ENCODE data around the gene TEKTIP1.
"Not testable (repeated sequence)": the region's sequence is repeated elsewhere in the genome, so short reads cannot be mapped to it uniquely, and the experiment has no call there.

The TEKTIP1 gene

DNA sequence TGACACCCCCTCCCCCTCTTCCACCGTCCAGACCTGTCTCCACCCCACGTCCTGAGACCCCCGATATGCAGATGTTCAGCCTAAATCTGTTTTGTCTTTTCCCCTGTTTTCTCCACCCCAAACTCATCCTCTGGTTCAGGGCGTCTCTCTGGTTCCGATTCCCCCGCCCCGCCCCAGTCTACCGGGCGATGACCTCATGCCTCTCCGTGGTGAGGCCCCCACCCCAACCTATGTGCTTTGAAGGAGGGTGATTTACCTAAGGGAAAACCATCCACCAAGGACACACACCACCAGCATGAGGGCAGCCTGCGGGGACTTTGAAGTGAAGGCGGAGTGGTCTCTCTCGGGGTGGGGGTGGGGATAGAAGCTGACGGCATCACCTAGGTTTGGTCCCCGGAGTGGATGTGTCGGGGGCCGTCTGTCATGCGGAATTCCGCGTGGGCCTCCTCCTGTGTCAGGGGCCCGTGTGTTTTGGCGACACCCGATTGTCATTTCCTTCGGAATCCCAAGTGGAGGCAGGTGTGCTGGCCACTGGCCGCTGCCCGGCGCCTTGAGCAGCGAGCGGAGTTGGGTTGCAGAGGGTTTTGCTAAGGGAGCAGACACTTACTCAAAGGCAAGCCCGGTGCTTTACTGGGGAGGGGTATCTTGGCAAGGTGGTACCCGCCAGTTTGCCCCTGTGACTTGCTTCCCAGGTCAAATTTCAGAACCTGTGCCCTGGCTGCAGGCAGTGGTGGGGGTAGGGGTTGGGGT lies 31.4 kb upstream of the TEKTIP1 start:
- no peak for DNase-seq (ENCODE audit: low read depth, low spot score)

DNA sequence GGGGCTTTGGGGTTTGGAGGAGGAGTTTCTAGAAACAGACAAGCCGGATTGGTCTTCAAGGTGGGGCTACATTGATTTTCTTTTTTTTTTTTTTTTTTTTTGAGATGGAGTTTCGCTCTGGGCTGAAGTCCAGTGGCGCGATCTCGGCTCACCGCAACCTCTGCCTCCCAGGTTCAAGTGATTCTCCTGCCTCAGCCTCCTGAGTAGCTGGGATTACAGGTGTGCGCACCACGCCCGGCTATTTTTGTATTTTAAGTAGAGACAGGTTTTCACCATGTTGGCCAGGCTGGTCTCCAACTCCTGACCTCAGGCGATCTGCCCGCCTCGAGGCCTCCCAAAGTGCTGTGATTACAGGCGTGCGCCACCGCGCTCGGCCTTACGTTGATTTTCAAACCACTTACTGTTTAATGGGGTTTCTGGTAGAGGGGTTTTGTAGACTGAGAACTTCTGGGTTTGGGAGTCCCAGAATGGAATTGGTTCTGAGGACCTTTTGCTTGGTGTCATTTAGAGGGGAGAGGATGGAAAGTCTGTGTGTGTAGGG lies 30.8 kb upstream of the TEKTIP1 start:
- not testable (repeated sequence) for DNase-seq (ENCODE audit: low read depth, low spot score)

DNA sequence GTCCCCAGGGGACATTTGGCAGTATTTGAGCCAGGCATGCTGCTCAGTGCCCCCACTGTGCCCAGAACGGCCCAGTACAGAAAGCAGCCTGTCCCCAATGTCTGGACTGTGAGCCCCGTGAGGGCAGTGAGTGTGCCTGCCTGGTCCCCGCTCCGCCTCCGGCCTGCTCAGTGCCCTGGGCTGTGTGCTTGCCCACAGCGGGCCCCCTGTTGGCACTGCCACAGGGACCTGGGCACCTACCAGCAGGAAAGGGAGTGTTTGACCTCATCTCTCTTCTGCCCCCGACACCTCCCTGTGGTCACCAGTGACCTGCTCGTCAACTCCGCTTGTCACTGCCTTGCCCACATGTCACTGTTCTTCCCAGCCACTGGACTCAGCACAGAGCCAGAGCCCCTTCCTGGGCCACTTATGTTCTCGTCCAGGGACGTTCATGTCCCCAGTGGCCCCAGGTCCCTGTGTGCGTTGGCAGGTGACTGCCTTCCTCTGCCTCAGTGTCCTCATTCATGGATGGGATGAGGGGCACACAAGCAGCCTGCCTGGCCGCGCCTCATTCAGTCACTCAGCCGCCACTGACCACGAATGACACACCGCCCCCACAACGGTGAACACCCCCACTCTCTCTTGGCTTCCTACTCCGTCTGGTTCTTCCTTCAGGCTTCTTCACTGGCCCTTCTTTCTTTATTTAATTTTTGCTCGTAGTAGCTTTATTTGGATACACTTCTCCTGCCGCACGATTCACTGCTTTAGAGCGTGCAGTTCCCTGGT lies 30.0 kb upstream of the TEKTIP1 start:
- no peak for DNase-seq (ENCODE audit: low read depth, low spot score)

DNA sequence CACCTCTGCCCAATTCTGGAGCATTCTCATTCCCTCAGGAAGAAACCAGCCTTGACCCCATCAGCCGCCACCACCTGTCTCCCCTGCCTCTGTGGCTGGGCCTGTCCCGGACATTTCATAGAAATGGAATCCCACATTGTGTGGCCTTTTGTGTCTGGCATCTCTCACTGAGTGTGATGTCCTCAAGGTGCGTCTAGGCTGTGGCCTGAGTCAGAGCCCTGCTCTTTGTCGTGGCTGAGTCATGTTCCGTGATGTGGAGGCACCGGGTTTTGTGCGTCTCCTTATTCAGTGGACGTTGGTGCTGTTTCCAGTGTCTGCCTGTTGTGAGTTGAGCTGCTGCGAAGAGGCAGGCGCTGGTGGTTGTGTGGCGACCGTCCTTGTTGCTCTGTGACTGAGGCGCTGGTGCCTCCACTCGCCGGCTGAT lies 29.4 kb upstream of the TEKTIP1 start:
- no peak for DNase-seq (ENCODE audit: low read depth, low spot score)

DNA sequence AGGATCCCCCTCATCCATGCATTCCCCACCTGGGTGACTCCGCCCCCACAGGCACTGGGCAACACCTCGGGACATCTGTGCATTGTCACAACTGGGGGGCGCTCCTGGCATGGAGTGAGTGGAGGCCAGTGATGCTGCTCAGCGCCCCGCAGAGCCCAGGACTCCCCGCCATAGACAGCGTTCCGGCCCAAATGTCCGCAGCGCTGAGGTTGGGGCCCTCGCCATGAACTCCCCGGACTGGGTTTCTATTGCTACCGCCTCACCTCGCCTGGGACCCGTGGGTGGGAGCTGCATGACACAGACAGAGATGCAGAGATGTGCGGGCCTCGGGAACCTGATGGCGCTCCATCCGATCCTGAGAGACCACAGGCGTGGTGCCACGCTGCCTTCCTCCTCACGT lies 28.2 kb upstream of the TEKTIP1 start:
- DNase-seq (ENCODE audit: low read depth, low spot score), result no peak

DNA sequence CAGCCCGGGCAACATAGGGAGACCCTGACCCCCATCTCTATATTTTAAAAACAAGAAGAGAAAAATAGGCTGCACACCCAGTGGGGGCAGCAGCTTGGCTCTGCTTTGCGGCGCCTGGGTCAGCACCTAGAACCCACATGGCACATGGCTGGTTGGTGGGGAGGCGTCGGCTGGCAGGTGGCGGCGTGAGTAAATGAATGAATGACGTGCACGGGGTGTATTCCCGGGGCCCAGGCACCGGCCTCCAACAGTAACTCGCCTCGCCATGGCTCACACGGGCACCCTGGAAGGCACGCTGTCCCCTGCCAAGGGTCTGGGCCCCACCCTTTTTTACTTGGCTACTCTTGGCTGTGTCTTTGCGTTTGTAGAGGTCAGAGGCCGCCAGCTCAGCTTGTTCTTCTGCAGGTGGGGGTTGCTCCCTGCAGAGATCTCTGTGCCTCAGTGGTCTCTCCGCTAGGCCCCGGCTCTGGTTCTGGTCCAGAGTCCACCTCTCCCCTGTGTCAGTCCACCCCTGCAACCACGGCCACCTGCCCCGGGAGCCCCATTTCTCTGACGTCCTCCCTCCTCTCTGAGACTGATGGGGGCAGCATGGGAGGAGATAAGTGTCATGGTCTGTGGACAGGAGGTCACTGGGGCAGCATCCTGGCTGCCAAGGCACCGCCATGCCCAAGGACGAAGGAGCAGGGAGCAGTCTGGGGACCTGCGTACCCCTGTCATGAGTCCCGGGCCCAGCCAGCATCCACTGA lies 27.3 kb upstream of the TEKTIP1 start:
- no peak for DNase-seq (ENCODE audit: low read depth, low spot score)

DNA sequence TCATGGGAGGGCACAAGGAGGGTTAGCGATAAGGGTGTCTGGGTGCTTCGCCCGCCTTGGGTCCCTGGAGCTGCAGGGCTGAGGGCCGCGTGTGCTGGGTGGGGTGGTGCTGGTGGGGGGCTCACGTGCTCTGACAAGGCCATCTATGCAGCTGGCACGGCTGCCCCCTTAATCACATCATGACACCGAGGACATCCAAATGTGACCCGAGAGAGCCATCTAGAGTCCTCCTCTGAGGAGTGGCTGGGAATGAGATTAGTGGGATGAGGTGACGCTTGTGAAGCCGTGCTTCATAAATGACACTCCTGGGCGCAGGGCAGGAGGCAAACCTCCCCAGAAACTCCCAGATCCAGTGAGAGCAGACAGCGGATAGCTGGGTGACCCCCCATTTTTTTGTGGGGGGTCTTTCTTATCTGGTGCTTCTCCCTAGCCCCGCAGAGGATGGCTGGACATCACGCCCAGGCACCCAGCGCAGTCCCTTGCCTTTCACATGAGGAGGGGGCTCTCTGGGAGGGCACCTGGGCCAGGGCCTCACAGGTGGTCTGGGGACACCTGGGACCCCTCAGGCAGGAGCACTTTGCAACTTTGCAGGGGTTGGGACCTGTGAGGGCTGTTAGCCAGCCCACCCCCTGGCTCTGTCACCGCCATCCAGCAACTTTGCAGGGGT lies 26.3 kb upstream of the TEKTIP1 start:
- DNase-seq (ENCODE audit: low read depth, low spot score), result no peak

DNA sequence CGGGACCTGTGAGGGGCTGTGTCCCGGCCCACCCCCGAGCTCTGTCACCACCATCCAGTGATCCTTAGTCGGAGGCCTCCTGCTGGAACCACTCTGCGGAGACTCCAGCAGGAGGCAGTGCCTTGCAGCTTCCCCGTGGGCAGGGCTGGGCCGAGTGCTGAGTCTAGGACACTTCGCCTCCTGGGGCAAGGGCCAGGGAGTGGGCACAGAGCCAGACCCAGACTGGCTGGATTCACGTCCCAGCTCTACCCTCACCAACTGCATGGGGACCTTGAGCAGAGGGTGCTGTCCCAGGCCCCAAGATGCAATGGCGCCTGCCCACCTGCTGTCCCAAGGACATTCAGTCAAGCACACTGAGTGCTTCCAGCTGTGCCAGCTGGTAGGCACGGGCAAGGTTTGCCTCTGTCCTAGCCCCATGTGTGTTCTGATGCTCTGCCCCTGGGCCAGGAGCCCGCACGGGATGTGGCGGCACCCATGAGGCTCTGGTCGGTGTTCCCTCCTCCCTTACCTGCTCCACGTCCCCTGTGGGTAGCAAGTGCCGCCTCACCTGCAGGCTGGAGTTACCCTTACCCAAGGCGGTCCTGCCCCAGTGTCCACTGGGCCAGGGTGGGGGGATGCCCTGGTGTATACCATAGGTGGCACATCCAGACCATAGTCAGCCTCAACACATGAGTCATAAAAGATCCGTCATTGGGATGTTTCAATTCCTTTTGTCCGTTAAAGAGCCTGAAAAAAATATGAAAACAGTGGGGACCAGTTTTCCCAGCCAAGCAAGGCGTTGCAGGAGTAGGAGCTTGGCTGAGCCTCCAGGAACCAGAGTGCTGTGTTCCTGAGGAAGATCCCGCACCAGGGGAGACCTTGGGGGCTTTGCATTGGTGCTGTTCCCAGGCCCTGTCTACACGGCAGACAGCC lies 25.5 kb upstream of the TEKTIP1 start:
- DNase-seq (ENCODE audit: low read depth, low spot score), result no peak

DNA sequence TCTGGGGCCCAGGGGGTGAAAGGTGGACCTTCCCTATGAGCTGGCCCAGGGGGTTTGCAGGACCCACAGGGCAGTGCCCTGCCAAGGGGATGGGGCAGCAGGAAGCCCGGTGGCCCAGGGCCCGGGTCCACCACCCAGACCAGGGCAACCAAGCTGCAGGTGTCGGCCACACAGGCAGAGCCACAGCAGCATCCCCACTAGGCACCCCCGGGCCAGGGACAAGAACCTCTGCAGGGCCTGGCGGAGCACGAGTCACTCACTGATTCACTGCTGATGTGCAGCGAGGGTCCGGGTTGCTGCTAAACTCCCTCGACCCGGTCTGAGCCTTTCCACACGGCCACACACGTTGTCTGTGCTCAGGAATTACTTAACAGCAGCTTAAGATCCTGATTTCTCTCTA lies 24.0 kb upstream of the TEKTIP1 start:
- no peak for DNase-seq (ENCODE audit: low read depth, low spot score)

DNA sequence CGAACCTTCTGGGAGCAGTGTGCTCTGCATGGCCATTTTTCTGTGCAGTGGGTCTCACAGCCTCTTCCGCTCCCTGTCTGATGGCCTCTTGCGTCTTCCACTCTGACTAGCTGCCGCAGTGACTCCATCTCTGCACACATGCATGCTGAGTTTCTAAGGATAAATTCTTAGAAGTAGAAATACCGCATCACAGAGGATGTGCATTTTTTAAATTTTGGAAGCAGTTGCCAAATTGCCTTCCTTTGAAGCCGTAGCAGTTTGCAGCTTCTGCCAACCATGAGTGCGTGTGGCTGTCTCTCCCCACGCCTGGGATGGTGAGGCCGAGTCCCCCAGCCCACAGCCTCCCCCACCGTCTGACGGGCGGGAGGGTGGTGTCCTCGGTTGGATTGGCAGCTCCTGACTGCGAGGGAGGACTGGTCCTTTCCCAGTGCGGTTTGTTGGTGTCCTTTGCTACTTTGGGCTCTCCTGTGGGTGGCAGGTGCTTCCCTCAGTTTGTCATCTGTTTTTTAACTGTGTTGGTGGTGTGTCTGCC lies 23.0 kb upstream of the TEKTIP1 start:
- no peak for DNase-seq (ENCODE audit: low read depth, low spot score)

DNA sequence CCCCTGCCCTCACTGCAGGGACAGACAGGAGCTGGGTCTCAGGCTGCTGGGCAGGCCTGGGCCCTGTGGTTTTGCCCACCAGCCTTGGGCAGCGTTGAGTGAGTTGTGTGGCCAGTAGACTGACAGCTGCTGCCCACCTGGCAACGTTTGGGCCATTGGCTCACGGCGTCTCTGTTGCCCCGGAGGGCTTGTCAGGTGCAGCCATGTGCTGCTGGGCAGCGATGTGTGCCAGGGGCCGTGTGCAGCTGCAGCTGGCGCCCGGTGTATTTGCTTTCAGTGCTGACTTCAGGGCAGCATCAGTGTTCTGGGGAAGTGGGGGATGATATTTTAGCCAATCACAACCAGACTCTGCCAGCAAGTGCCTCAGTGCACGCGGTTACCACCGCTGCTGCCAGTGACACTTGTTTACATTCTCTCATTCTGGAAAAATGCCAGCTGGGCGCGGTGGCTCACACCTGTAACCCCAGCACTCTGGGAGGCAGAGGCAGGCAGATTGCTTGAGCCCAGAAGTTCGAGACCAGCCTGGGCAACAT lies 22.2 kb upstream of the TEKTIP1 start:
- no peak for DNase-seq (ENCODE audit: low read depth, low spot score)

DNA sequence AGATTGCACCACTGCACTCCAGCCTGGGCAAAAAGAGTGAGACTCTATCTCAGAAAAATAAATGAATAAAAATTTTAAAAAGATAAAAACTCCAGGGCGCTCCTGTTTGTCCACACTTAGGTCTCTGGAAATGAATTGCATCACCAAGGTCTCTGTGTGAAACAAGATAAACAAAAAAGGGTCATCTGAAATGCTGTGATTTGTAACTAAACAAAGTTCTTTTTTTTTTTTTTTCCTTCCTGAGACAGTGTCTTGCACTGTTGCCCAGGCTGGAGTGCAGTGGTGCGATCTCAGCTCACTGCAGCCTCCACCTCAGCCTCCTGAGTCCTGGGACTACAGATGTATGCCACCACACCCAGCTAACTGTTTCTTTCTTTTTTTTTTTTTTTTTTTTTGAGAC lies 21.3 kb upstream of the TEKTIP1 start:
- no peak for DNase-seq (ENCODE audit: low read depth, low spot score)

DNA sequence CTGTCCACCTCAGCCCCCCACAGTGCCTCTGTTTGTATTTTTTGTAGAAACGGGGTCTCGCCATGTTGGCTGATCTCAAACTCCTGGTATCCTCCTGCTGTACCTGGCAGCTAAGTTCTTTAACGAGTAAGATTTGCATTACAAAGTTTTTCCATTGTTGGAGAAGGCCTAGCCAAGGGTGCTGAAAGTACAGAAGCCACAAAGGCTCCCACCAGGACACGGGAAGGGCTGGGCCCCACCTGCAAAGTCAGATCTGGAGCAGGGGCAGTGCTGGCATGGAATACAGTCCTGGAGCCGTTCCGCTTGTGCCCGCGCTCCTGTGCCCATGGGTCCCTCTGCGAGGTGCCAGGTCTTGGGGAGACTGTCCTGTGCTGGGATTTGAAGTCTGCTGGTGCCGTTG lies 20.7 kb upstream of the TEKTIP1 start:
- DNase-seq (ENCODE audit: low read depth, low spot score), result no peak

DNA sequence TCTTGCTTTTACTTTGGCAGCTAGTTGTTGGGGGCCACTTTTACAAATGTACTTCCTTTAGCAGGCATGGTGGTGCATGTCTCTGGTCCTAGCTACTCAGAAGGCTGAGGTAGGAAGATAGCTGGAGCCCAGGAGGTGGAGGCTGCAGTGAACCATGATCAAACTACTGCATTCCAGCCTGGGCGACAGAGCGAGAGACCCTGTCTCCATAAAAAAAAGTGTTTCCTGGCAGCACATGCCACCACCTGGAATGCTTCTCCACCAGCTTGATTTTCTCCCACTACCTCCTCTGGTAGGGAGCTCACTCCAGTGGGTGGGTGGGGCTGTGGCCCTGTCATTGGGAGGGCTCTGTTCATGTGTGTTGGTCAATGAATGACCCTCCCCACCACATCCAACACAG lies 20.3 kb upstream of the TEKTIP1 start:
- no peak for DNase-seq (ENCODE audit: low read depth, low spot score)

DNA sequence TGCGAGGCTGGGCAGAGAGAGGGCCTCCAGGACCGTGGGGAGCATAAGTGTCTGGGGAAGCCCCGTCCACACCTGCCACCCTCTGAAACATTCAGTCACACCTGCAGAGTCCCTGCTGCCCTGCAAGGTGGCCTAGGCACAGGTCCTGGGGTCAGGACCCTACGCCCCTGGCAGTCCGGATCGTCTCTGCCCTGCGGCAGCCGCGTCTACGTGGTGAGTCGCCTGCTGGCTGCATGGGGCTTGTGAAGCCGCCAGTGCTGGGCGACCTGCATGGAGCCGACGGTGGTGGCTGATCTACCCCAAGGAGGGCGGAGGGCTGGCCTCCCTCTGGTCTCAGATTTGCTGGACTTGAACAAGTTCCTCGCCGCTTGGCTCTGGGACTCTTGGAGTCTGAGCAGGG lies 19.8 kb upstream of the TEKTIP1 start:
- no peak for DNase-seq (ENCODE audit: low read depth, low spot score)

DNA sequence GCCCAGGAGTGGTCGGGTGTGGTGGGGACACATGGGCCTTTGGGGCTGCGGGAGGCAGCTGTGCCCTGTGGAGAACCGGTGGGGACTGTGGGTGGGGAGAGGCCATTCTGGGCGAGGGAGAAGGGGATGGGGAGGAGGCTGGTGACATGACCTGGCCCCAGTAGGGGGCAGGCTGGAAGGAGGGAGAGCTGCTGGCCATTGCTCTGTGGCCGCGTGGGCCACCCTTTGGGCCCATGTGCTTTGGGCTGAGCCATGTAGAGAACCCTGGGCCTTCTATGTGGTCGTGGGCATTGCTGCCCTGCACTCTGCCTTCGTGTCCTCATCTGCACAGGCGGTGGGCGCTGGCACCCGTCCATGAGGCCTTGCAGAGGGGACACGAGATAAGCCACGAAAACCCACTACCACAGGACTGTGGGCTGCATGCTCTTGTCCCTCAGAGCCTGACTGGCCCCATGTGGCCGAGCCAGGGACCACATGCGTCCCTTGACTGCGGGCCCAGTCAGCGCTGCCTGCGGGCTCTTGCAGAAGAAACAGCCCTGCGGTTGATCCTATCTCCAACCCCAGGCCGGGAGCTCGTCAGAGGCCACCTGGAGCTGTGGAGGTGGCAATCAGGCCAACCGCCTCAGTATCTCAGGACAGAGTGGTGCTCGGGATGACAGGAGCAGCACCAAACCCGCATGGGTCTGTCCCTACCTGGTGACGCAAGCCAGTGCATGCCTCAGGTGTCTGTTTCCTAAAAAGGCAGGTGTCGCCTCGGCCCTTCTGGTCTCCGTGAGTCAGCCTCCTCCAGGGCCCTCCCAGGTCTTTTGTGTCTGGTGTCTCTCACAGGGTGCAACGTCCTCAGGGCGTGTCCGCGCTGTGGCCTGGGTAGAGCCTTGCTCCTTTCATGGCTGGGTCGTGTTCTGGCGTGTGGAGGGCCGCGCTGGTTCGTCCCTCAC lies 18.5 kb upstream of the TEKTIP1 start:
- no peak for DNase-seq (ENCODE audit: low read depth, low spot score)

DNA sequence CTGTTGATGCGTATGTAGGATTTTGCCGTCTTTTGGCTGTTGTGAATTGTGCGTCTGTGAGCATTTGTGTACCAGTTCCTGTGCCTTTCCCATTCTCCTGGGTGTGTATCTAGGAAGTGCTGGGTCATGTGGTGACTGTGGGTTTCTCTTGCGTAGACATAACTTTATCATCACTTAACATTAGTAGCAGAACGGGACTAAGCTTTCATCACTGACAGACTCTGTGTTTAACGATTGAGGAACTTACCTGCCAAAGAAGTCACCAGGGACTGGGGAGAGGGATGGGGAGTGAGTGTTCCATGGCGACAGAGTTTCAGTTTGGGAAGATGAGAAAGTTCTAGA lies 17.9 kb upstream of the TEKTIP1 start:
- no peak for DNase-seq (ENCODE audit: low read depth, low spot score)

DNA sequence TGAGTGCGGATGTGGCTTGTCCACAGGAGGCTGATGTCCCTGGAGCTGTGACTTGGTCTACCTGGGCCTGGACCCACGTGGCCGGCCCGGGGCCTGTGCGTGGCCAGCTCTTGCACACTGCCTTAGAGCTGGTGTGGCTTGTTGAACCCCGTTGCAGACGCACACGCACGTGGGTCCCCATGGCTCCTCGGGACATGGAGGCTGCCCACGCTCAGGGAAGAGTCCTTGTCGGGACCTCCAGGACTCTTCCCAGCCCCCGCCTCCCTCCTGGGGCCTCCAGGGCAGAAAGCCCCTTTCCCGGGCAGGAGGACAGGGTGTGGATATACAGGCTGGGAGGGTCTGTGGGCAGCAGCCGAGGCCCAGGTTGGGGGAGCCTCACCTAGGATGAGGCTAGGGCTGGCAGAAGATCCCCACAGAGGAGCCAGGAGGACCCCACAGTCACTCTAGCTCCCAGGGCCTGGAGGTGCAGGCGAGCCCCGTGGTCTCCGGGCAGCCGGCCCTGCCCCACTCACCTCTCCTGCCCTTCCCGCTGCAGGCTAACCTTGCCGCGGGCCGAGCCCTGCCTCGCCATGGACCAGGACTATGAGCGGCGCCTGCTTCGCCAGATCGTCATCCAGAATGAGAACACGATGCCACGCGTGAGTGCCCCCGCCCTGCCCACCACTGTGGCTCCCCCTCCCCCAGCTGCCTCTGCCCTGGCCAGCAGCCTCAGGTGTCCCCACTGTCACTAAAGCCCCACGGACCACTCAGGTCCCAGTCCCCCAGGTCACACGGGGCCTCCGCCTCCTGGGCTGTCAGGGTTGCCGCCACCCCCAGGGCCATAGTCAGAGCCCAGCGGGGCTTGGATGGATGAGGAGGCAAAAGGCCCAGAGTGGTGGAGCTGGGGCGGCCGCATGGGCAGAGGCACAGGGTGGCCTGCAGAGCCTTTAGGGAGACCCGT lies 16.3 kb upstream of the TEKTIP1 start:
- no peak for DNase-seq (ENCODE audit: low read depth, low spot score)
